ENCODE results near the gene CDC27.
"Not testable (repeated sequence)": the region's sequence is repeated elsewhere in the genome, so short reads cannot be mapped to it uniquely, and the experiment has no call there.

Gene CDC27

DNA sequence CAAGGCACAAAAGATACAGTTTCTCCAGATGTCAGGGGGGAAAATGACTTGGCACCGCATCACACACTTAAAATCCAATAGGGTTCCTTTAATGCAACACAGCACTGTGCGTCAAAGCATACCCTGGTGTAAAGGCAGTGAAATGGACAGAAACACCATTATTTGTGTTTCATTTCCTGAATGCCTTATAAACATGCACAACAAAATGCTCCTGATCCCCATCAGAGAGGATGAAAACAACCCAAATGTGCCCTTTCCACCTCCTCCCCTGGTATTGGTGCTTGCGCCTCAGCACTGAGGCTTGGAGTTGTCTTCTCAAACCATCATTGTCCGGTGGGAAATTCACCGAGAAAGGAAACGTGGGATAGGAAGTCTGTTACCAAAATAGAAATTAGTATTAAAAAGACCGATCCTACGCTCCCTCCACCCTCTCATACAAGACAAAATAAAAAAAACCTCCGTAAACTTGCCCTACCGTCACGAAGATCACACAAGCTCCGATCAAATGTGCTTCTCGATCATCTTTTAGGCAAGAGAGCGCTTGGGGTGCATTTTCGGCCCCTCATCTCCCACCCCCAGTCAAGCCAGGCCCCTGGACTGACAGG lies 722 bp downstream of the CDC27 start:
- WGBS = under 1% methylated on average over 10 of the region's 15 CpGs
- H3K79me1 ChIP-seq (replicated peaks; ENCODE audit: low read length, poor library complexity, severe bottlenecking) = no peaks in the 10 kb centered on the region
- H3K23ac ChIP-seq (ENCODE audit: low read length in 2 of 2) = peak overlapping the region in 1 of 2 experiments; percentile 94
- peak overlapping the region; percentile 99 for H3K9ac ChIP-seq (ENCODE audit: low read length)
- peak overlapping the region; percentile 93 for H2AK5ac ChIP-seq (ENCODE audit: low read length, severe bottlenecking)
- H3K27ac ChIP-seq (ENCODE audit: low read length, poor library complexity, severe bottlenecking) = peak overlapping the region; percentile 78
- H3K4me1 ChIP-seq (ENCODE audit: control insufficient read depth, insufficient read depth, low read depth, low read length) = no peaks in the 10 kb centered on the region
- no peak overlapping the region for H2BK15ac ChIP-seq (ENCODE audit: low read depth, poor library complexity, severe bottlenecking)
- peak overlapping the region; percentile 95 for H4K8ac ChIP-seq (ENCODE audit: low read length)
- peaks cover 0 to 6% of the 10 kb centered on the region in 2 experiments for H3K36me3 ChIP-seq (ENCODE audit: control insufficient read depth in 1 of 2, insufficient read depth in 2 of 2, low read depth in 1 of 2, low read length in 2 of 2)
- H3K27me3 ChIP-seq (ENCODE audit: control insufficient read depth in 1 of 2, insufficient read depth in 1 of 2, low read length in 2 of 2) = no peaks in the 10 kb centered on the region
- peak overlapping the region; percentile 45 for H2BK5ac ChIP-seq (ENCODE audit: low read depth, low read length, poor library complexity, severe bottlenecking)
- H4K91ac ChIP-seq (ENCODE audit: low read length) = peak overlapping the region; percentile 58
- peak overlapping the region in 1 of 2 experiments; percentile 98 for H3K14ac ChIP-seq (ENCODE audit: low read length in 2 of 2)
- peak overlapping the region; percentile 72 to 87 for H3K18ac ChIP-seq (ENCODE audit: low read depth in 1 of 2, low read length in 2 of 2)
- H2BK12ac ChIP-seq (ENCODE audit: low read length in 2 of 2) = peak overlapping the region in 1 of 2 experiments; percentile 31
- peak overlapping the region; percentile 71 for H3K4me2 ChIP-seq (ENCODE audit: low read length, poor library complexity, severe bottlenecking)
- DNase-seq = peak; percentile 85
- H2BK120ac ChIP-seq (ENCODE audit: low read depth, low read length) = no peak overlapping the region
- peak overlapping the region; percentile 80 to 84 for H3K4me3 ChIP-seq (ENCODE audit: insufficient read depth in 1 of 2, low read depth in 1 of 2, low read length in 2 of 2)
- H2AFZ ChIP-seq (ENCODE audit: low read depth, low read length) = peak overlapping the region; percentile 68
- no peaks in the 10 kb centered on the region for H3K9me3 ChIP-seq (ENCODE audit: control insufficient read depth, low read length)
- peak overlapping the region; percentile 19 to 93 for H3K4ac ChIP-seq (ENCODE audit: low read depth in 1 of 2, low read length in 2 of 2)

DNA sequence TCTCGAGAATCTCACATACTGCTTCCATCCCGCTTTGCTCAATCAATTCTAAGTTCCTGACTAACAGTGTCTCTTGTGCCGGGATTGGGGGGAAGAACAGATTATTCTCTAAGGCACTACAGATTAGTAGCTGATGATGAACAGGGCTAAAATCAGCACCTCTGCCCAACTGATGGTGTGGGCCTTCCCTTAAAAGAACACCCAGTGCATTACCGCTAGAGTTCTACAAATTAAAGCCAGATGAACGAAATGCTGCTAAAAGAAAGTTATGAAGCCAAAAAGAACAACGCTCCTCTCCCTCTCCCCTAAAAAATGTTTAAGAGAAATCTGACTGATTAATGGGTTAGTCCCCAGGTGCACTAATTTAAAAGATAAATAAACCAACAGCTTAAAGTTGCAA lies 4.4 kb downstream of the CDC27 start:
- Histone ChIP-seq H2BK120ac (ENCODE audit: low read depth, low read length) (no peak overlapping the region), H2AFZ (ENCODE audit: low read depth, low read length) (no peak overlapping the region), H3K4me2 (ENCODE audit: low read length, poor library complexity, severe bottlenecking) (peak overlapping the region; percentile 37), H4K8ac (ENCODE audit: low read length) (no peak overlapping the region), H2AK5ac (ENCODE audit: low read length, severe bottlenecking) (no peak overlapping the region), H3K23ac (ENCODE audit: low read length in 2 of 2) (no peak overlapping the region), H3K14ac (ENCODE audit: low read length in 2 of 2) (no peak overlapping the region), H4K91ac (ENCODE audit: low read length) (no peak overlapping the region), H3K4me1 (ENCODE audit: control insufficient read depth, insufficient read depth, low read depth, low read length) (no peaks in the 10 kb centered on the region), H3K27ac (ENCODE audit: low read length, poor library complexity, severe bottlenecking) (no peak overlapping the region), H3K4me3 (ENCODE audit: insufficient read depth in 1 of 2, low read depth in 1 of 2, low read length in 2 of 2) (peak overlapping the region in 1 of 2 experiments; percentile 61), H3K4ac (ENCODE audit: low read depth in 1 of 2, low read length in 2 of 2) (no peak overlapping the region), H2BK5ac (ENCODE audit: low read depth, low read length, poor library complexity, severe bottlenecking) (no peak overlapping the region), H3K36me3 (ENCODE audit: control insufficient read depth in 1 of 2, insufficient read depth in 2 of 2, low read depth in 1 of 2, low read length in 2 of 2) (peaks cover 5 to 26% of the 10 kb centered on the region in 2 experiments), H3K9ac (ENCODE audit: low read length) (peak overlapping the region; percentile 72), H3K9me3 (ENCODE audit: control insufficient read depth, low read length) (no peaks in the 10 kb centered on the region), H2BK15ac (ENCODE audit: low read depth, poor library complexity, severe bottlenecking) (no peak overlapping the region), H3K79me1 (replicated peaks; ENCODE audit: low read length, poor library complexity, severe bottlenecking) (peaks cover 2% of the 10 kb centered on the region), H3K27me3 (ENCODE audit: control insufficient read depth in 1 of 2, insufficient read depth in 1 of 2, low read length in 2 of 2) (no peaks in the 10 kb centered on the region), H2BK12ac (ENCODE audit: low read length in 2 of 2) (no peak overlapping the region), H3K18ac (ENCODE audit: low read depth in 1 of 2, low read length in 2 of 2) (no peak overlapping the region)
- no peak for DNase-seq
- WGBS = 95% methylated on average over 5 of the region's 6 CpGs

DNA sequence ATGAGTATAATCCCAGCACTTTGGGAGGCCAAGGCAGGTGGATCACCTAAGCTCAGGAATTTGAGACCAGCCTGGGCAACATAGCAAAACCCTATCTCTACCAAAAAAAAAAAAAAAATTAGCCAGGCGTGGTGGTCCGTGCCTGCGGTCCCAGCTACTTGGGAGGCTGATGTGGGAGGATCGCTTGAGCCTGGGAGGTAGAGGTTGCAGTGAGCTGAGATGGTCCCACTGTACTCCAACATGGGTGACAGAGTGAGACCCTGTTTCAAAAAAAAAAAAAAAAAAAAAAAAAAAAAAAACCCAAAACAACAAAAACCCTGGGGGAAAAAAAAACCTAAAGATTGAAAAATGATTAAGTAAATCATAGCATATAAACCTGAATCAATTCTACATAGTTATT lies 8.1 kb downstream of the CDC27 start:
- peaks cover 13 to 62% of the 10 kb centered on the region in 2 experiments for H3K36me3 ChIP-seq (ENCODE audit: control insufficient read depth in 1 of 2, insufficient read depth in 2 of 2, low read depth in 1 of 2, low read length in 2 of 2)
- H3K9me3 ChIP-seq (ENCODE audit: control insufficient read depth, low read length); H3K23ac ChIP-seq (ENCODE audit: low read length in 2 of 2); H2BK120ac ChIP-seq (ENCODE audit: low read depth, low read length); H3K27me3 ChIP-seq (ENCODE audit: control insufficient read depth in 1 of 2, insufficient read depth in 1 of 2, low read length in 2 of 2); H2BK15ac ChIP-seq (ENCODE audit: low read depth, poor library complexity, severe bottlenecking); H4K8ac ChIP-seq (ENCODE audit: low read length); H3K4me2 ChIP-seq (ENCODE audit: low read length, poor library complexity, severe bottlenecking); H3K79me1 ChIP-seq (replicated peaks; ENCODE audit: low read length, poor library complexity, severe bottlenecking); H3K4me1 ChIP-seq (ENCODE audit: control insufficient read depth, insufficient read depth, low read depth, low read length); H2AFZ ChIP-seq (ENCODE audit: low read depth, low read length); H3K4ac ChIP-seq (ENCODE audit: low read depth in 1 of 2, low read length in 2 of 2); H3K18ac ChIP-seq (ENCODE audit: low read depth in 1 of 2, low read length in 2 of 2); H3K14ac ChIP-seq (ENCODE audit: low read length in 2 of 2); DNase-seq; H2BK5ac ChIP-seq (ENCODE audit: low read depth, low read length, poor library complexity, severe bottlenecking); H3K9ac ChIP-seq (ENCODE audit: low read length); H2AK5ac ChIP-seq (ENCODE audit: low read length, severe bottlenecking); H3K4me3 ChIP-seq (ENCODE audit: insufficient read depth in 1 of 2, low read depth in 1 of 2, low read length in 2 of 2); H2BK12ac ChIP-seq (ENCODE audit: low read length in 2 of 2); H4K91ac ChIP-seq (ENCODE audit: low read length); H3K27ac ChIP-seq (ENCODE audit: low read length, poor library complexity, severe bottlenecking): not testable (repeated sequence)
- 100% methylated on average over 2 of the region's 4 CpGs for WGBS

DNA sequence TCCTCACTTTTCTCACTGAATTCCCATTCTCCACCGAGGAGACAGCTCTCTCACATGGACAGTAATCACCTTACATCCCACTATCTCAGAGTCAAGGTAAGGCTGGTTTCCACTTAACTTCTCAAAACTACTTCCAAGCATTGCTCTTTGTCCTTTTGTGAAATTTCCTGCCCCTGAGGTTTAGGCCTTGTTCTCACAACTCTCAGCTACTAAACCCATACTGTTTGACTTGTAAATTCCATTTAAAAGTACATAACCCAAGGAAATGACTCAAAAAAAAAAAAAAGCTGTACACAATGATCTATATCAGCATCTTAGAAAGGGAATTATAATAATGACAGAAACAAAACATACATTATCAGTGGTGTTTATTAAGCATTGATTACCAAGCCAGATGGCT lies 8.8 kb downstream of the CDC27 start:
- Histone ChIP-seq H3K23ac (ENCODE audit: low read length in 2 of 2) (no peak overlapping the region), H3K14ac (ENCODE audit: low read length in 2 of 2) (no peak overlapping the region), H3K27ac (ENCODE audit: low read length, poor library complexity, severe bottlenecking) (no peak overlapping the region), H3K4me3 (ENCODE audit: insufficient read depth in 1 of 2, low read depth in 1 of 2, low read length in 2 of 2) (no peak overlapping the region), H3K18ac (ENCODE audit: low read depth in 1 of 2, low read length in 2 of 2) (no peak overlapping the region), H4K8ac (ENCODE audit: low read length) (no peak overlapping the region), H2BK12ac (ENCODE audit: low read length in 2 of 2) (no peak overlapping the region), H3K4ac (ENCODE audit: low read depth in 1 of 2, low read length in 2 of 2) (no peak overlapping the region), H3K4me2 (ENCODE audit: low read length, poor library complexity, severe bottlenecking) (no peak overlapping the region), H3K27me3 (ENCODE audit: control insufficient read depth in 1 of 2, insufficient read depth in 1 of 2, low read length in 2 of 2) (no peaks in the 10 kb centered on the region), H2BK15ac (ENCODE audit: low read depth, poor library complexity, severe bottlenecking) (no peak overlapping the region), H3K9ac (ENCODE audit: low read length) (no peak overlapping the region), H3K9me3 (ENCODE audit: control insufficient read depth, low read length) (no peaks in the 10 kb centered on the region), H2BK5ac (ENCODE audit: low read depth, low read length, poor library complexity, severe bottlenecking) (no peak overlapping the region), H4K91ac (ENCODE audit: low read length) (no peak overlapping the region), H2AFZ (ENCODE audit: low read depth, low read length) (no peak overlapping the region), H3K79me1 (replicated peaks; ENCODE audit: low read length, poor library complexity, severe bottlenecking) (peaks cover 2% of the 10 kb centered on the region), H3K4me1 (ENCODE audit: control insufficient read depth, insufficient read depth, low read depth, low read length) (no peaks in the 10 kb centered on the region), H3K36me3 (ENCODE audit: control insufficient read depth in 1 of 2, insufficient read depth in 2 of 2, low read depth in 1 of 2, low read length in 2 of 2) (peaks cover 15 to 68% of the 10 kb centered on the region in 2 experiments), H2BK120ac (ENCODE audit: low read depth, low read length) (no peak overlapping the region), H2AK5ac (ENCODE audit: low read length, severe bottlenecking) (no peak overlapping the region)
- 100% methylated on average over 1 of the region's 1 CpG for WGBS
- no peak for DNase-seq
